Activated CD4-positive, alpha-beta memory T cell treated with anti-CD3 and anti-CD28 coated beads for 36 hours (primary cell): ENCODE measurements around the gene CCDC3. TPM values are rescaled to one million over a fixed set of nuclear protein-coding genes. Genes with fewer than 3 reads are reported as not detected.

Source experiments
- total RNA-seq, 2 experiments: library from RNA; stranded (reverse); gene quantifications; one replicate each; pipeline ENCODE4 v1.2.3, GENCODE V29; 2021

The CCDC3 gene
- total RNA-seq, 2 experiments from 2014 or later, result 0.34 to 0.45 TPM

Other genes with a start within 250 kb of the CCDC3 start
- gene OPTN, start 98.5 kb upstream of the CCDC3 start, total RNA-seq, result 100 to 1,000 TPM; 107 to 113 TPM
- gene MCM10, start 159.8 kb upstream of the CCDC3 start, total RNA-seq, result 10 to 100 TPM; 70.6 to 74.2 TPM
- not detected for gene UCMA, start 232.7 kb upstream of the CCDC3 start, total RNA-seq